Psoas muscle (tissue), 8 donors: ENCODE data around the gene INSM1. TPM values are rescaled to one million over a fixed set of nuclear protein-coding genes. Genes with fewer than 3 reads are reported as not detected.

Experiments used
- ATAC-seq, 4 donors: fragments of 200-7000 bp; cut with Tn5 transposase; one replicate each; pipeline ENCODE4 v1.9.1; 2020; ENCODE audit warnings: moderate library complexity in 3 of 4, mild to moderate bottlenecking in 2 of 4
- DNase-seq, 2 donors: peaks; one replicate each; pipeline ENCODE4 v3.0.0-alpha.2; 2020
- H3K27ac ChIP-seq: fragments of 200-600 bp; one replicate; pipeline ENCODE4 v1.8.0; 2022
- H3K27me3 ChIP-seq, 3 donors: fragments of 200-600 bp in 1 of 3; one replicate each; pipeline versions ENCODE4 v1.6.1 to v1.8.0; 2013 to 2022; ENCODE audit warnings: low read length in 2 of 3, mild to moderate bottlenecking in 2 of 3, moderate library complexity in 1 of 3; ENCODE audit not compliant: insufficient read depth in 3 of 3
- H3K36me3 ChIP-seq, 2 donors: fragments of 200-600 bp in 1 of 2; one replicate each; pipeline versions ENCODE4 v1.6.1 to v1.8.0; 2013 to 2022; ENCODE audit warnings: low read depth in 1 of 2, mild to moderate bottlenecking in 1 of 2, moderate library complexity in 1 of 2; ENCODE audit not compliant: insufficient read depth in 1 of 2
- H3K4me1 ChIP-seq: fragments of 200-600 bp; one replicate; pipeline ENCODE4 v1.8.0; 2022
- H3K4me3 ChIP-seq: fragments of 200-600 bp; one replicate; pipeline ENCODE4 v1.8.0; 2022; ENCODE audit warnings: mild to moderate bottlenecking
- H3K9me3 ChIP-seq: fragments of 200-600 bp; one replicate; pipeline ENCODE4 v1.8.0; 2022
- WGBS, 3 donors: extraction: QIAGEN DNeasy Blood & Tissue Kit; methylation state at CpG; one replicate each; pipeline versions ENCODE4 v1.1.6 to v1.1.7; 2013; 5-methylcytosine and 5-hydroxymethylcytosine counted together
- intact Hi-C, 2 donors: fragments of 100-400 bp; cut with DNase I; formaldehyde crosslinking; loops; one replicate each; pipeline versions ENCODE4 v1.11.0 to v1.14.2; 2022
- polyA plus RNA-seq, 3 donors: library from polyadenylated mRNA; stranded (reverse); fragments of 200-250 nt; gene quantifications; one replicate each; pipeline ENCODE4 v1.2.3, GENCODE V29; 2013
- total RNA-seq, 4 donors: library from RNA; stranded (reverse); fragmentation: NEBNext Ultra II Directional in 2 of 4; extraction: Animal tissue kit (Norgen Biotek cat#: 25700) in 2 of 4; gene quantifications; one replicate each; pipeline versions ENCODE4 v1.2.1 to v1.2.4, GENCODE V29; 2021 to 2023
- TF ChIP-seq, protein P1 (sequence below): fragments of 200-600 bp; IDR thresholded peaks from one replicate; pipeline ENCODE4 v1.8.0; 2022; ENCODE audit warnings: antibody characterized with exemption
- donor health status: healthy with polysubstance abuse.
- donor health status: DM: no; HTN: no; CAD: no; lungs with moderate emphysema.
- donor health status: Bipolar disorder and iron deficiency.
- donor health status: healthy.
- donor health status: DM: yes; HTN: yes; CAD: no.
- donor health status: DM: no; HTN: no; CAD: no.
- donor health status: DM: no; HTN: no; CAD: no.
- donor health status: DM: yes; HTN: yes; CAD: no.

Gene INSM1
- total and polyA plus RNA-seq, 7 donors, result 0.08 TPM; not detected in 6

DNA sequence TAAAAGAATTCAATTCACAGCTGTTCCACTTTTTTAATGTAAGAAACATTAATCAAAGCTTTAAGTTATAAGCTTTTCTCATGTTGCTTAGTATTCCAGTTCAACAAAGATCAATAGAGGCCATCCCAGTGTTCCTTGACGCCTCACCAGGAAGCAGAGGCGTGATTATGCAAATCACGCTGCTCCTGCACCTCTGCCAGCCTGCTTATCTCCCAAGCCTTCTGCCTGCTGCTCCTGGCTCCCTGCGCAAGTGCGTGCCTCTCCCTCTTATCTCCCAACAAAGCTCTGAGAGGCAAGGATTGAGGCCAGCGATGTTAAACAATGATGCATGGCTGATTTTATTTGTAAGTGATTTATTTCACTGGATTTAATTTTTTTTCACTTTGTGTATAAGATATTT is 42.8 kb downstream of the INSM1 start:
- Histone ChIP-seq H3K27ac (no peak overlapping the region), H3K4me3 (no peak overlapping the region), H3K4me1 (no peaks in the 10 kb centered on the region), H3K36me3 (peaks cover 0 to under 1% of the 10 kb centered on the region in 2 donors), H3K9me3 (no peaks in the 10 kb centered on the region), H3K27me3 (no peaks in the 10 kb centered on the region)
- no peak for ATAC-seq
- TF ChIP-seq, protein P1, sequence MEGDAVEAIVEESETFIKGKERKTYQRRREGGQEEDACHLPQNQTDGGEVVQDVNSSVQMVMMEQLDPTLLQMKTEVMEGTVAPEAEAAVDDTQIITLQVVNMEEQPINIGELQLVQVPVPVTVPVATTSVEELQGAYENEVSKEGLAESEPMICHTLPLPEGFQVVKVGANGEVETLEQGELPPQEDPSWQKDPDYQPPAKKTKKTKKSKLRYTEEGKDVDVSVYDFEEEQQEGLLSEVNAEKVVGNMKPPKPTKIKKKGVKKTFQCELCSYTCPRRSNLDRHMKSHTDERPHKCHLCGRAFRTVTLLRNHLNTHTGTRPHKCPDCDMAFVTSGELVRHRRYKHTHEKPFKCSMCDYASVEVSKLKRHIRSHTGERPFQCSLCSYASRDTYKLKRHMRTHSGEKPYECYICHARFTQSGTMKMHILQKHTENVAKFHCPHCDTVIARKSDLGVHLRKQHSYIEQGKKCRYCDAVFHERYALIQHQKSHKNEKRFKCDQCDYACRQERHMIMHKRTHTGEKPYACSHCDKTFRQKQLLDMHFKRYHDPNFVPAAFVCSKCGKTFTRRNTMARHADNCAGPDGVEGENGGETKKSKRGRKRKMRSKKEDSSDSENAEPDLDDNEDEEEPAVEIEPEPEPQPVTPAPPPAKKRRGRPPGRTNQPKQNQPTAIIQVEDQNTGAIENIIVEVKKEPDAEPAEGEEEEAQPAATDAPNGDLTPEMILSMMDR, result no peak
- intact Hi-C loops, result no loop called here
- DNase-seq, result no peak
- 53 to 69% (median 60%) methylated on average over 6 of the region's 6 CpGs for WGBS, 3 donors

- no peaks in the 10 kb centered on the region for H3K27me3 ChIP-seq
- H3K27ac ChIP-seq, result no peak overlapping the region
- H3K4me3 ChIP-seq, result no peak overlapping the region
- no peak for ATAC-seq
- WGBS, 3 donors, result 74 to 87% (median 80%) methylated on average over 12 of the region's 12 CpGs
- H3K9me3 ChIP-seq, result no peaks in the 10 kb centered on the region
- intact Hi-C loops, result no loop called here
- TF ChIP-seq, protein P1, result no peak
- no peak for DNase-seq
- no peaks in the 10 kb centered on the region for H3K36me3 ChIP-seq
- no peaks in the 10 kb centered on the region for H3K4me1 ChIP-seq
Measured at GRCh38 chr20:20411402-20411801, 43.5 kb downstream of the INSM1 start.

DNA sequence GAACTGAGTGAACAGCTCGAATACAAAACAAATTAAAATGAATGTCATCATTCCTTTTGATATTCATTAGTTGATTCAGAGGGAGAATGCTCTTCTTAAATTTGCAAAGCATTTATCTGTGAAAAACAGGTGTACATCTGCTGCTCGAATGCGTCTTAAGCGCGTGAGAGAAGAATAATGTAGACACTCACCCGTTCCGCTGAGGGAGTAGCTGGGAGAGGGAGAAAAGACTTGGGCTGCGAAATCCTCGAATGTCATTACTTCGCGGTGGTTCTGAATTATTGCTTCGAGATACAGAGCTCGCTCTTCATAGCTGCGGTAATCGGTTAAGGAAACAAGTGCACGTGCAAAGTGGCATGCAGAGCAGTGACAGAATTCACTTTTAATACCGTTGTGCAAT is 43.9 kb downstream of the INSM1 start:
- TF ChIP-seq, protein P1, result no peak
- 80 to 90% (median 82%) methylated on average over 17 of the region's 17 CpGs for WGBS, 3 donors
- no peak overlapping the region for H3K4me3 ChIP-seq
- intact Hi-C loops, result no loop called here
- ATAC-seq, result no peak
- H3K9me3 ChIP-seq, result no peaks in the 10 kb centered on the region
- H3K36me3 ChIP-seq, result peaks cover under 1 to 2% of the 10 kb centered on the region in 2 donors
- H3K27me3 ChIP-seq, result no peaks in the 10 kb centered on the region
- DNase-seq, result no peak
- H3K27ac ChIP-seq, result no peak overlapping the region
- H3K4me1 ChIP-seq, result no peaks in the 10 kb centered on the region

DNA sequence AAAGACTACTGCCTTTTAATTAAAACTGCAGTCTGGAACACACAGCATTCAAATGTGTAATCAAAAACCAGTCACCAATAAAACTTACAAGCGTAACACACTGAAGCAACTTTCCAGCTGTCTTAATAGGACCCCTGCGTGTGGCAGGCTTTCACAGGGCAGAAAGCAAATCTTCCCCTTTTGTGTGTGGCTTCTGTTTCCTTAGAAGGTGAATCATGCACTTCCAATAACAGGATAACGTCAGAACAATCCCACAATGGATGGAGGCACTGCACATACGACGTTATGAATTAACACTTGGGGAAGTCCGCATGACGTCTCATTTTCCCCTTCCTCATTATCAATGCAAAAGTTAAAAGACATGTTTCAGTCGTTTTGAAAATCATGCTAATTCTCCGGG is 44.8 kb downstream of the INSM1 start:
- no peak overlapping the region for H3K4me3 ChIP-seq
- peaks cover 3 to 6% of the 10 kb centered on the region in 2 donors for H3K36me3 ChIP-seq
- no peak for DNase-seq
- H3K9me3 ChIP-seq, result no peaks in the 10 kb centered on the region
- 67 to 69% (median 68%) methylated on average over 9 of the region's 9 CpGs for WGBS, 3 donors
- intact Hi-C loops, result no loop called here
- no peak for ATAC-seq
- TF ChIP-seq, protein P1, result no peak
- no peaks in the 10 kb centered on the region for H3K27me3 ChIP-seq
- H3K27ac ChIP-seq, result no peak overlapping the region
- no peaks in the 10 kb centered on the region for H3K4me1 ChIP-seq

DNA sequence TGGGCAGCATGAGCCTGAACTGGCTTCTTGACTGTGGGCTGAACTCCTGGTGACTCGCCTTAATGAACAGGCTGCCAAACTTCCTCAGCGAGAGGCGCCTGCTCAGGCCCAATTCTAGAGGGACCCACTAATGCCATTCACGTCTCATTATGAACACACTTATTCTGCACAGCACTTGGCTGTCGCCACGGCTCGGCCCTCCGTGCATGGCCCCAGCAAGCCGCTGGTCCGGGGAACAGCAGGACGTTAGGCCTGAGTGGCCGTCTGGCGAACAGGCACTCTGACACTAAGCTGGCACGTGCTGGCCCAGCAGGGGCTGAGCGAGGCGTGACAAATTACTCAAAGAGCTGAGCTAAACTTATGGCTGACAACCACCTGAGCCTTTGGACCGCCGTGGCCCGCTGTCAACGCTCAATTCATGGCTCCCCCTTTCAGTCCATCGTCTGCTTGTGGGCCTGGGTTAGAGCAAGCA is 45.9 kb downstream of the INSM1 start:
- Histone ChIP-seq H3K27me3 (no peaks in the 10 kb centered on the region), H3K36me3 (peaks cover 3 to 14% of the 10 kb centered on the region in 2 donors), H3K27ac (no peak overlapping the region), H3K4me3 (no peak overlapping the region), H3K4me1 (no peaks in the 10 kb centered on the region), H3K9me3 (no peaks in the 10 kb centered on the region)
- no peak for DNase-seq
- TF ChIP-seq, protein P1, result no peak
- WGBS, 3 donors, result 69 to 75% (median 74%) methylated on average over 21 of the region's 21 CpGs
- ATAC-seq, result peak; percentile 28 to 58 (median 43)
- intact Hi-C loops, result no loop called here
